ENCODE data around the gene CDKAL1. TPM values are rescaled to one million over a fixed set of nuclear protein-coding genes. Genes with fewer than 3 reads are reported as not detected.
A peak's percentile ranks its signal among the peaks of the same experiment; 100 is the strongest.

The CDKAL1 gene
- total RNA-seq, 1 experiment from 2014 or later: 20.6 TPM

DNA sequence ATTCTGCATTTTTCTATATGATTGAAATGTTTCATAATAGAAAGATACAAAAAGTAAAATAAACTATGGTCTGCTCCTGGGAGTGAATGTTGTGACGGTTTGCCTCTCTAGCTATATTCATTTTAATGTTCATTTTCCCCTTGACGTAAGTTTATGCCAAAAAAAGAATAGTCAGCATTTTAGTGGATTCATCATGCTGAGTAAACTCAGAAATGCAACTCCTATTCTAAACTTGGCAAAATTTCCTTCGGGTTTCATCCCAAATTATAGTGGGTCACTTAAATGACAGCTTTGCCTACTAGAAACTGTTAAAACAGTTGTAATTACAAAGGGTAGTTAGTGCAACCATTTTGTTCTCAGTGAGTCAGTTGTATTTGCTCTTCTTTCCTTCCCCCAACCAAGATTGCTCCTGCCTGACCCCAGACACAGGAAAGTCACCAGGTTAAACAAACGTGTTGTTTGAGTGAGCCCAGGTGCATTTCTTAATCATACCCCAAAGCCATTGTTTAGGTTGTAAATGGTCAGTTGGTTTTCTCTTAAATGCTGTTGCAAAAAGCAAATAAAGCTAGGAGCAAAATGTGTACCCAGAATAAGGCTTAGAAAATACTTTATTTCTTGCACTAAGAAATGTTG is 577.0 kb downstream of the CDKAL1 start:
- peak; percentile 76 for ATAC-seq
- ChIA-PET CTCF (no interaction called here), POLR2A (no interaction called here)
- no peaks in the 10 kb centered on the region for H3K36me3 Mint-ChIP-seq
- no peak overlapping the region for H3K4me3 Mint-ChIP-seq
- no peaks in the 10 kb centered on the region for H3K9me3 Mint-ChIP-seq
- TF ChIP-seq GABPB1 (CRISPR knock-in tag; IDR thresholded peaks at IDR 0.05) (peak; percentile 71), KAT7 (CRISPR knock-in tag; IDR thresholded peaks at IDR 0.05; ENCODE audit: borderline replicate concordance) (no peak)
- TF ChIP-seq, protein P1, sequence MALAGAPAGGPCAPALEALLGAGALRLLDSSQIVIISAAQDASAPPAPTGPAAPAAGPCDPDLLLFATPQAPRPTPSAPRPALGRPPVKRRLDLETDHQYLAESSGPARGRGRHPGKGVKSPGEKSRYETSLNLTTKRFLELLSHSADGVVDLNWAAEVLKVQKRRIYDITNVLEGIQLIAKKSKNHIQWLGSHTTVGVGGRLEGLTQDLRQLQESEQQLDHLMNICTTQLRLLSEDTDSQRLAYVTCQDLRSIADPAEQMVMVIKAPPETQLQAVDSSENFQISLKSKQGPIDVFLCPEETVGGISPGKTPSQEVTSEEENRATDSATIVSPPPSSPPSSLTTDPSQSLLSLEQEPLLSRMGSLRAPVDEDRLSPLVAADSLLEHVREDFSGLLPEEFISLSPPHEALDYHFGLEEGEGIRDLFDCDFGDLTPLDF (CRISPR knock-in tag; IDR thresholded peaks at IDR 0.05): no peak
- no peak for DNase-seq (ENCODE audit: low spot score)
- H3K27ac Mint-ChIP-seq: peak overlapping the region; percentile 75
- no peaks in the 10 kb centered on the region for H3K27me3 Mint-ChIP-seq (ENCODE audit: low read depth)
- H3K4me1 Mint-ChIP-seq: peaks cover 39% of the 10 kb centered on the region

DNA sequence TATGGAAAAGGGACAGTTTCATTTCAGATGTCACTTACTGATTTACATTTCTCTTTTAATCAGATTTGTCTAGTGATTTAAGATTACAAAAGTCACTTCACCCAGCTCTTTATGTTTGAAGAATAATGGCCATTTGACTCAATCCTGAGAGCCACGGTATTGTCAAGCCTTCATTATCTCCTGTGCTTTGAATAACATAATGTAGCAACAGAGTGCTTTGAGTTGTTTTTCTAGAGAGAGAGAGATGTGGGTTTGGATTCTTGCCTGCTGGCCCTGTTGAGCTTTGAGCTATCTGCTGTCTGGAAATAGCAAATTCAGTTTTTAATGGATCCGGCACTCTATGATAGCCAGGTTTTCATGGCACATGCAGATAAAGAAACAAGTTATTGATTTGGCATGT is 580.9 kb downstream of the CDKAL1 start:
- POLR2A ChIA-PET: no interaction called here
- ATAC-seq (no peak), DNase-seq (ENCODE audit: low spot score) (no peak)
- H3K9me3 Mint-ChIP-seq: no peaks in the 10 kb centered on the region
- no peak overlapping the region for H3K27ac Mint-ChIP-seq
- no peak overlapping the region for H3K4me3 Mint-ChIP-seq
- H3K36me3 Mint-ChIP-seq: no peaks in the 10 kb centered on the region
- TF ChIP-seq, protein P2, sequence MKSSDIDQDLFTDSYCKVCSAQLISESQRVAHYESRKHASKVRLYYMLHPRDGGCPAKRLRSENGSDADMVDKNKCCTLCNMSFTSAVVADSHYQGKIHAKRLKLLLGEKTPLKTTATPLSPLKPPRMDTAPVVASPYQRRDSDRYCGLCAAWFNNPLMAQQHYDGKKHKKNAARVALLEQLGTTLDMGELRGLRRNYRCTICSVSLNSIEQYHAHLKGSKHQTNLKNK (CRISPR knock-in tag; IDR thresholded peaks at IDR 0.05): no peak
- no peak for TF ChIP-seq MAX (CRISPR knock-in tag; IDR thresholded peaks at IDR 0.05)
- TF ChIP-seq, protein P3, sequence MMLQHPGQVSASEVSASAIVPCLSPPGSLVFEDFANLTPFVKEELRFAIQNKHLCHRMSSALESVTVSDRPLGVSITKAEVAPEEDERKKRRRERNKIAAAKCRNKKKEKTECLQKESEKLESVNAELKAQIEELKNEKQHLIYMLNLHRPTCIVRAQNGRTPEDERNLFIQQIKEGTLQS (CRISPR knock-in tag; conservative IDR thresholded peaks at IDR 0.05): no peak
- no peak for TF ChIP-seq ZNF425 (CRISPR knock-in tag; conservative IDR thresholded peaks at IDR 0.05)
- no peak for TF ChIP-seq ZNF317 (CRISPR knock-in tag; IDR thresholded peaks at IDR 0.05; ENCODE audit: borderline replicate concordance, low read depth)
- peaks cover 39% of the 10 kb centered on the region for H3K4me1 Mint-ChIP-seq
- CTCF ChIA-PET: interaction anchor here (1.2 kb wide), 1 partner anchor 176 kb away, joined by 3 read pairs; no protein-coding TSS in a partner anchor
- H3K27me3 Mint-ChIP-seq (ENCODE audit: low read depth): no peaks in the 10 kb centered on the region

GRCh38 chr6:21116736-21117135 is 582.5 kb downstream of the CDKAL1 start:
- H3K27me3 Mint-ChIP-seq (ENCODE audit: low read depth): no peaks in the 10 kb centered on the region
- H3K4me3 Mint-ChIP-seq: no peak overlapping the region
- TF ChIP-seq MXD4 (CRISPR knock-in tag; IDR thresholded peaks at IDR 0.05; ENCODE audit: borderline replicate concordance): no peak
- peaks cover 27% of the 10 kb centered on the region for H3K4me1 Mint-ChIP-seq
- H3K9me3 Mint-ChIP-seq: no peaks in the 10 kb centered on the region
- no peaks in the 10 kb centered on the region for H3K36me3 Mint-ChIP-seq
- CTCF ChIA-PET: no interaction called here
- ATAC-seq (no peak), DNase-seq (ENCODE audit: low spot score) (no peak)
- peak overlapping the region; percentile 8; the same call in 1 of the 2 replicates for H3K27ac Mint-ChIP-seq
- POLR2A ChIA-PET: no interaction called here

DNA sequence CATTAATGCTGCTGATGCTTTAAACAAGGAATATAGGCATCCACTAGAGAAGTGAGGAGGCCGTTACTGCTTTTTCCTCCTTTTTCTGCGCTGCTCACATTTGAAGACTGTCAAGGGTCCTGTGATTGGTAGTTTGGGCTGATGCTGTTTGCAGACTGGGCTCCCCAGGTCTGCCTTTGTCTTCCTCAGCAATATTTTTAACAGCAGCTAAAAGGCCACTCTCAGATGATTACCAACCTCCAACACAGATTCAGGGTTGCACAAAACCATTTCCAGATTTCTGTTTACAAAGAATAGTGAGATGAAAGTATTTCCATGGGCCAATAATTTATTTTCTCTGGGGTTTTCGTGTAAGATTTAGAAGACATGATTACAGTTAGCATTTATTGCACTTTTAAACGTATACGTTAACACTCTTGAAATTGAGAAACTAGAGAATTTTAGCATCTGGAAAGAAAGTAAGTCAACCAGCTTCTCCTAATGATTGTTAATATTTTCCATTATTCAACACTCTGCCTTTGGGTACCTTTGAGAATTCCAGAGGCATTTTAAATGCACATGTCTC is 584.0 kb downstream of the CDKAL1 start:
- CTCF ChIA-PET: no interaction called here
- Mint-ChIP-seq H3K36me3 (no peaks in the 10 kb centered on the region), H3K27me3 (ENCODE audit: low read depth) (no peaks in the 10 kb centered on the region), H3K9me3 (no peaks in the 10 kb centered on the region), H3K4me3 (no peak overlapping the region), H3K4me1 (peaks cover 18% of the 10 kb centered on the region), H3K27ac (no peak overlapping the region)
- DNase-seq (ENCODE audit: low spot score) (no peak), ATAC-seq (no peak)
- POLR2A ChIA-PET: no interaction called here
- TF ChIP-seq RELA (CRISPR knock-in tag; IDR thresholded peaks at IDR 0.05; ENCODE audit: borderline replicate concordance) (no peak), TCF7 (CRISPR knock-in tag; IDR thresholded peaks at IDR 0.05; ENCODE audit: low read depth) (no peak), TP53 (CRISPR knock-in tag; IDR thresholded peaks at IDR 0.05) (no peak), IRF2 (CRISPR knock-in tag; IDR thresholded peaks at IDR 0.05; ENCODE audit: borderline replicate concordance, low read depth) (no peak), ZNF396 (CRISPR knock-in tag; IDR thresholded peaks at IDR 0.05; ENCODE audit: borderline replicate concordance) (no peak), HMGA2 (CRISPR knock-in tag; IDR thresholded peaks at IDR 0.05) (no peak), GTF2I (CRISPR knock-in tag; conservative IDR thresholded peaks at IDR 0.05) (no peak), FOXP1 (CRISPR knock-in tag; IDR thresholded peaks at IDR 0.05; ENCODE audit: borderline replicate concordance) (no peak), FOXJ3 (CRISPR knock-in tag; IDR thresholded peaks at IDR 0.05; ENCODE audit: borderline replicate concordance) (no peak), SOX15 (CRISPR knock-in tag; IDR thresholded peaks at IDR 0.05) (no peak)
- TF ChIP-seq, protein P2 (CRISPR knock-in tag; IDR thresholded peaks at IDR 0.05): no peak
- TF ChIP-seq, protein P4, sequence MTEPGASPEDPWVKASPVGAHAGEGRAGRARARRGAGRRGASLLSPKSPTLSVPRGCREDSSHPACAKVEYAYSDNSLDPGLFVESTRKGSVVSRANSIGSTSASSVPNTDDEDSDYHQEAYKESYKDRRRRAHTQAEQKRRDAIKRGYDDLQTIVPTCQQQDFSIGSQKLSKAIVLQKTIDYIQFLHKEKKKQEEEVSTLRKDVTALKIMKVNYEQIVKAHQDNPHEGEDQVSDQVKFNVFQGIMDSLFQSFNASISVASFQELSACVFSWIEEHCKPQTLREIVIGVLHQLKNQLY (CRISPR knock-in tag; IDR thresholded peaks at IDR 0.05): no peak
- TF ChIP-seq, protein P5, sequence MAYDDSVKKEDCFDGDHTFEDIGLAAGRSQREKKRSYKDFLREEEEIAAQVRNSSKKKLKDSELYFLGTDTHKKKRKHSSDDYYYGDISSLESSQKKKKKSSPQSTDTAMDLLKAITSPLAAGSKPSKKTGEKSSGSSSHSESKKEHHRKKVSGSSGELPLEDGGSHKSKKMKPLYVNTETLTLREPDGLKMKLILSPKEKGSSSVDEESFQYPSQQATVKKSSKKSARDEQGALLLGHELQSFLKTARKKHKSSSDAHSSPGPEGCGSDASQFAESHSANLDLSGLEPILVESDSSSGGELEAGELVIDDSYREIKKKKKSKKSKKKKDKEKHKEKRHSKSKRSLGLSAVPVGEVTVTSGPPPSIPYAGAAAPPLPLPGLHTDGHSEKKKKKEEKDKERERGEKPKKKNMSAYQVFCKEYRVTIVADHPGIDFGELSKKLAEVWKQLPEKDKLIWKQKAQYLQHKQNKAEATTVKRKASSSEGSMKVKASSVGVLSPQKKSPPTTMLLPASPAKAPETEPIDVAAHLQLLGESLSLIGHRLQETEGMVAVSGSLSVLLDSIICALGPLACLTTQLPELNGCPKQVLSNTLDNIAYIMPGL (CRISPR knock-in tag; IDR thresholded peaks at IDR 0.05): no peak
